SK-N-SH treated with all-trans-retinoic acid at 6 μM for 48 hours (cell line): ENCODE data around the gene FGFR4.
"Not testable (repeated sequence)": the region's sequence is repeated elsewhere in the genome, so short reads cannot be mapped to it uniquely, and the experiment has no call there.

ENCODE experiments used
- ATAC-seq: fragments of 200-7000 bp; cut with Tn5 transposase; 3 replicates; pipeline ENCODE4 v1.9.1; 2020; ENCODE audit warnings: mild to moderate bottlenecking, moderate library complexity
- ARNTL ChIP-seq: fragments of 450-650 bp; formaldehyde crosslinking; IDR thresholded peaks from 2 replicates; pipeline ENCODE4 v1.5.0; 2020; ENCODE audit warnings: low read depth, mild to moderate bottlenecking, moderate library complexity, borderline replicate concordance
- BACH2 ChIP-seq: fragments of 250-450 bp; sonication (Bioruptor Pico); IDR thresholded peaks from 2 replicates; pipeline ENCODE4 v1.9.0; 2021; ENCODE audit warnings: mild to moderate bottlenecking, borderline replicate concordance
- CSDC2 ChIP-seq: fragments of 250-450 bp; sonication (Bioruptor Pico); IDR thresholded peaks from 2 replicates; pipeline ENCODE4 v1.5.0; 2020; ENCODE audit warnings: mild to moderate bottlenecking, moderate library complexity
- ESRRG ChIP-seq: fragments of 250-450 bp; sonication (Bioruptor Pico); IDR thresholded peaks from 2 replicates; pipeline ENCODE4 v1.6.1; 2021; ENCODE audit warnings: mild to moderate bottlenecking
- GLIS3 ChIP-seq: fragments of 250-450 bp; sonication (Bioruptor Pico); IDR thresholded peaks from 2 replicates; pipeline ENCODE4 v1.5.0; 2020; ENCODE audit warnings: mild to moderate bottlenecking, moderate library complexity
- ISL1 ChIP-seq: fragments of 250-450 bp; sonication (Bioruptor Pico); IDR thresholded peaks from 2 replicates; pipeline ENCODE4 v2.1.2; 2022; ENCODE audit warnings: mild to moderate bottlenecking, moderate library complexity
- OSR1 ChIP-seq: fragments of 250-450 bp; sonication (Bioruptor Pico); IDR thresholded peaks from 2 replicates; pipeline ENCODE4 v1.8.0; 2022; ENCODE audit warnings: moderate library complexity, mild to moderate bottlenecking, inconsistent platforms
- PPARA ChIP-seq: fragments of 250-450 bp; sonication (Bioruptor Pico); IDR thresholded peaks from 2 replicates; pipeline ENCODE4 v1.5.0; 2020; ENCODE audit warnings: mild to moderate bottlenecking, borderline replicate concordance
- RARB ChIP-seq: fragments of 250-450 bp; sonication (Bioruptor Pico); IDR thresholded peaks from 2 replicates; pipeline ENCODE4 v1.8.0; 2021; ENCODE audit warnings: mild to moderate bottlenecking, moderate library complexity
- SNAI2 ChIP-seq: fragments of 250-450 bp; sonication (Bioruptor Pico); IDR thresholded peaks from 2 replicates; pipeline ENCODE4 v1.5.0; 2020; ENCODE audit warnings: mild to moderate bottlenecking, moderate library complexity
- TCF4 ChIP-seq: fragments of 250-450 bp; sonication (Bioruptor Pico); IDR thresholded peaks from 2 replicates; pipeline ENCODE4 v1.8.0; 2021; ENCODE audit warnings: mild to moderate bottlenecking, moderate library complexity, borderline replicate concordance
- ZC3H10 ChIP-seq: fragments of 250-450 bp; sonication (Bioruptor Pico); IDR thresholded peaks from 2 replicates; pipeline ENCODE4 v1.5.1; 2021; ENCODE audit warnings: mild to moderate bottlenecking, moderate library complexity
- ZFP3 ChIP-seq: fragments of 250-450 bp; sonication (Bioruptor Pico); IDR thresholded peaks from 2 replicates; pipeline ENCODE4 v1.5.0; 2020; ENCODE audit warnings: mild to moderate bottlenecking, moderate library complexity
- ZNF70 ChIP-seq: fragments of 450-650 bp; formaldehyde crosslinking; IDR thresholded peaks from 2 replicates; pipeline ENCODE4 v1.5.0; 2020; ENCODE audit warnings: mild to moderate bottlenecking, moderate library complexity
- ZNF8 ChIP-seq: fragments of 450-650 bp; formaldehyde crosslinking; IDR thresholded peaks from 2 replicates; pipeline ENCODE4 v1.5.0; 2020; ENCODE audit warnings: mild to moderate bottlenecking, moderate library complexity
- TF ChIP-seq, protein P1 (sequence below): fragments of 250-450 bp; sonication (Bioruptor Pico); IDR thresholded peaks from 2 replicates; pipeline ENCODE4 v1.5.1; 2021; ENCODE audit warnings: mild to moderate bottlenecking, moderate library complexity
- TF ChIP-seq, protein P2 (sequence below): fragments of 250-450 bp; sonication (Bioruptor Pico); IDR thresholded peaks from 2 replicates; pipeline ENCODE4 v1.8.0; 2021; ENCODE audit warnings: low read depth, mild to moderate bottlenecking, moderate library complexity, borderline replicate concordance
- TF ChIP-seq, protein P3 (sequence below): fragments of 250-450 bp; sonication (Bioruptor Pico); IDR thresholded peaks from 2 replicates; pipeline ENCODE4 v1.5.0; 2020; ENCODE audit warnings: mild to moderate bottlenecking, moderate library complexity
- TF ChIP-seq, protein P4 (sequence below): fragments of 250-450 bp; sonication (Bioruptor Pico); IDR thresholded peaks from 2 replicates; pipeline ENCODE4 v1.8.0; 2020; ENCODE audit warnings: mild to moderate bottlenecking, moderate library complexity, borderline replicate concordance
- TF ChIP-seq, protein P5 (sequence below): fragments of 250-450 bp; sonication (Bioruptor Pico); IDR thresholded peaks from 2 replicates; pipeline ENCODE4 v1.5.1; 2020; ENCODE audit warnings: low read depth, mild to moderate bottlenecking, moderate library complexity

Gene FGFR4

DNA sequence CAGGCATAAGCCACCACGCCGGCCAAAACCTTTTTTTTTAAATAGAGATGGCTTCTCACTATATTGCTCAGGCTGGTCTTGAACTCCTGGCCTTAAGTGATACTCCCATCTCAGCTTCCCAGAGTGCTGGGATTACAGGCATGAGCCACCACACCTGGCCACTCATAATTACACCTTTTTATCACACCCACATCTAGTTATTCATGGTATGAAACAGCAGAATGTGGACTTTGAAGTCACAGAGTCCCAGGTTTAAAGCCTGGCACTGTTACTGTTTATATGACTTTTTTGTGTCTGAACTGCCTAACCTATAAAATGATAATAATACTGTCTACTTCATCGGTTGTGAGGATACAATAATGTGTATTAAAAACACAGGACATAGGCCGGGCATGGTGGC lies 41.1 kb upstream of the FGFR4 start:
- no peak for ATAC-seq
- TF ChIP-seq ZFP3 (CRISPR knock-in tag) = no peak
- TF ChIP-seq, protein P1, sequence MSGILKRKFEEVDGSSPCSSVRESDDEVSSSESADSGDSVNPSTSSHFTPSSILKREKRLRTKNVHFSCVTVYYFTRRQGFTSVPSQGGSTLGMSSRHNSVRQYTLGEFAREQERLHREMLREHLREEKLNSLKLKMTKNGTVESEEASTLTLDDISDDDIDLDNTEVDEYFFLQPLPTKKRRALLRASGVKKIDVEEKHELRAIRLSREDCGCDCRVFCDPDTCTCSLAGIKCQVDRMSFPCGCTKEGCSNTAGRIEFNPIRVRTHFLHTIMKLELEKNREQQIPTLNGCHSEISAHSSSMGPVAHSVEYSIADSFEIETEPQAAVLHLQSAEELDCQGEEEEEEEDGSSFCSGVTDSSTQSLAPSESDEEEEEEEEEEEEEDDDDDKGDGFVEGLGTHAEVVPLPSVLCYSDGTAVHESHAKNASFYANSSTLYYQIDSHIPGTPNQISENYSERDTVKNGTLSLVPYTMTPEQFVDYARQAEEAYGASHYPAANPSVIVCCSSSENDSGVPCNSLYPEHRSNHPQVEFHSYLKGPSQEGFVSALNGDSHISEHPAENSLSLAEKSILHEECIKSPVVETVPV (CRISPR knock-in tag) = no peak
- TF ChIP-seq GLIS3 (CRISPR knock-in tag) = no peak
- TF ChIP-seq ZC3H10 = no peak
- no peak for TF ChIP-seq ISL1 (CRISPR knock-in tag)
- no peak for TF ChIP-seq PPARA (CRISPR knock-in tag)
- TF ChIP-seq ZNF8 = no peak
- TF ChIP-seq, protein P2, sequence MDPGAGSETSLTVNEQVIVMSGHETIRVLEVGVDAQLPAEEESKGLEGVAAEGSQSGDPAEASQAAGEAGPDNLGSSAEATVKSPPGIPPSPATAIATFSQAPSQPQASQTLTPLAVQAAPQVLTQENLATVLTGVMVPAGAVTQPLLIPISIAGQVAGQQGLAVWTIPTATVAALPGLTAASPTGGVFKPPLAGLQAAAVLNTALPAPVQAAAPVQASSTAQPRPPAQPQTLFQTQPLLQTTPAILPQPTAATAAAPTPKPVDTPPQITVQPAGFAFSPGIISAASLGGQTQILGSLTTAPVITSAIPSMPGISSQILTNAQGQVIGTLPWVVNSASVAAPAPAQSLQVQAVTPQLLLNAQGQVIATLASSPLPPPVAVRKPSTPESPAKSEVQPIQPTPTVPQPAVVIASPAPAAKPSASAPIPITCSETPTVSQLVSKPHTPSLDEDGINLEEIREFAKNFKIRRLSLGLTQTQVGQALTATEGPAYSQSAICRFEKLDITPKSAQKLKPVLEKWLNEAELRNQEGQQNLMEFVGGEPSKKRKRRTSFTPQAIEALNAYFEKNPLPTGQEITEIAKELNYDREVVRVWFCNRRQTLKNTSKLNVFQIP = no peak
- no peak for TF ChIP-seq SNAI2 (CRISPR knock-in tag)
- TF ChIP-seq OSR1 (CRISPR knock-in tag) = no peak
- no peak for TF ChIP-seq RARB (CRISPR knock-in tag)
- TF ChIP-seq, protein P3, sequence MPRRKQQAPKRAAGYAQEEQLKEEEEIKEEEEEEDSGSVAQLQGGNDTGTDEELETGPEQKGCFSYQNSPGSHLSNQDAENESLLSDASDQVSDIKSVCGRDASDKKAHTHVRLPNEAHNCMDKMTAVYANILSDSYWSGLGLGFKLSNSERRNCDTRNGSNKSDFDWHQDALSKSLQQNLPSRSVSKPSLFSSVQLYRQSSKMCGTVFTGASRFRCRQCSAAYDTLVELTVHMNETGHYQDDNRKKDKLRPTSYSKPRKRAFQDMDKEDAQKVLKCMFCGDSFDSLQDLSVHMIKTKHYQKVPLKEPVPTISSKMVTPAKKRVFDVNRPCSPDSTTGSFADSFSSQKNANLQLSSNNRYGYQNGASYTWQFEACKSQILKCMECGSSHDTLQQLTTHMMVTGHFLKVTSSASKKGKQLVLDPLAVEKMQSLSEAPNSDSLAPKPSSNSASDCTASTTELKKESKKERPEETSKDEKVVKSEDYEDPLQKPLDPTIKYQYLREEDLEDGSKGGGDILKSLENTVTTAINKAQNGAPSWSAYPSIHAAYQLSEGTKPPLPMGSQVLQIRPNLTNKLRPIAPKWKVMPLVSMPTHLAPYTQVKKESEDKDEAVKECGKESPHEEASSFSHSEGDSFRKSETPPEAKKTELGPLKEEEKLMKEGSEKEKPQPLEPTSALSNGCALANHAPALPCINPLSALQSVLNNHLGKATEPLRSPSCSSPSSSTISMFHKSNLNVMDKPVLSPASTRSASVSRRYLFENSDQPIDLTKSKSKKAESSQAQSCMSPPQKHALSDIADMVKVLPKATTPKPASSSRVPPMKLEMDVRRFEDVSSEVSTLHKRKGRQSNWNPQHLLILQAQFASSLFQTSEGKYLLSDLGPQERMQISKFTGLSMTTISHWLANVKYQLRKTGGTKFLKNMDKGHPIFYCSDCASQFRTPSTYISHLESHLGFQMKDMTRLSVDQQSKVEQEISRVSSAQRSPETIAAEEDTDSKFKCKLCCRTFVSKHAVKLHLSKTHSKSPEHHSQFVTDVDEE = no peak
- no peak for TF ChIP-seq ESRRG (CRISPR knock-in tag)
- no peak for TF ChIP-seq TCF4 (CRISPR knock-in tag)
- TF ChIP-seq, protein P4, sequence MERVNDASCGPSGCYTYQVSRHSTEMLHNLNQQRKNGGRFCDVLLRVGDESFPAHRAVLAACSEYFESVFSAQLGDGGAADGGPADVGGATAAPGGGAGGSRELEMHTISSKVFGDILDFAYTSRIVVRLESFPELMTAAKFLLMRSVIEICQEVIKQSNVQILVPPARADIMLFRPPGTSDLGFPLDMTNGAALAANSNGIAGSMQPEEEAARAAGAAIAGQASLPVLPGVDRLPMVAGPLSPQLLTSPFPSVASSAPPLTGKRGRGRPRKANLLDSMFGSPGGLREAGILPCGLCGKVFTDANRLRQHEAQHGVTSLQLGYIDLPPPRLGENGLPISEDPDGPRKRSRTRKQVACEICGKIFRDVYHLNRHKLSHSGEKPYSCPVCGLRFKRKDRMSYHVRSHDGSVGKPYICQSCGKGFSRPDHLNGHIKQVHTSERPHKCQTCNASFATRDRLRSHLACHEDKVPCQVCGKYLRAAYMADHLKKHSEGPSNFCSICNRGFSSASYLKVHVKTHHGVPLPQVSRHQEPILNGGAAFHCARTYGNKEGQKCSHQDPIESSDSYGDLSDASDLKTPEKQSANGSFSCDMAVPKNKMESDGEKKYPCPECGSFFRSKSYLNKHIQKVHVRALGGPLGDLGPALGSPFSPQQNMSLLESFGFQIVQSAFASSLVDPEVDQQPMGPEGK = no peak
- TF ChIP-seq ZNF70 (CRISPR knock-in tag) = no peak
- no peak for TF ChIP-seq BACH2 (CRISPR knock-in tag)
- no peak for TF ChIP-seq CSDC2 (CRISPR knock-in tag)
- no peak for TF ChIP-seq ARNTL (CRISPR knock-in tag)

DNA sequence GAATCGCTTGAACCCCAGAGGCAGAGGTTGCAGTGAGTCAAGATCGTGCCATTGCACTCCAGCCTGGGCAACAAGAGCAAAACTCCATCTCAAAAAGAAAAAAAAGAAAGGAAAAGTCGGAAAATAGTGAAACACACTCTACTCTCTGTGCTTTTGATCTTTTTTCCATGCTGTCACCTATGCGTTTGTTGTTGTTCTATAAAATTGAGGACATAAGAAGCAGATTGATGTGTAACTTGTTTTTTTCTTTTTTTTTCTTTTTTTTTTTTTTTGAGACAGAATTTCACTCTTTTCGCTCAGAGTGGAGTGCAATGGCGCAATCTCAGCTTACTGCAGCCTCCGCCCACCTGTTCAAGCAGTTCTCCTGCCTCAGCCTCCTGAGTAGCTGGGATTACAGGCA lies 38.2 kb upstream of the FGFR4 start:
- not testable (repeated sequence) for ATAC-seq

DNA sequence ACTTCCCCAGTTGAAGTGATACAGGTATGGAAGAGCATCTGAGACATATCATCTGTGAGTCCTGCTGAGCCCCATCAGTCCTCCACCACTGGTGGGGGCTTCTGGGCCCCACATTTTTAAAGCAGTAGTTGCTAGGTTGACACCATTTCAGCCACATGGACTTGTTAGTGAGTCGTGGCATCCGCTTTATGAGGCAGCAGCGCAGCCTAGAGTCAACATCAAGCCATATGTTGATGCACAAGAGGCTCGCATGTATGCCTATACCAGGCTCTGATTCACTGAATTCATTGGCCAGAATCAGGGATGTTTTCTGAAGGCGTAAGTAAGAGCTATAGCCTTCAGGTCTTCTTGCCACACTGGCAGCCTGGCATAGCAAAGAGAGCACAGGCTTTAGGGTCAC lies 37.4 kb upstream of the FGFR4 start:
- no peak for ATAC-seq
- TF ChIP-seq, protein P4 = no peak
- TF ChIP-seq SNAI2 (CRISPR knock-in tag) = no peak
- TF ChIP-seq TCF4 (CRISPR knock-in tag) = no peak
- TF ChIP-seq OSR1 (CRISPR knock-in tag) = no peak
- no peak for TF ChIP-seq CSDC2 (CRISPR knock-in tag)
- TF ChIP-seq, protein P5, sequence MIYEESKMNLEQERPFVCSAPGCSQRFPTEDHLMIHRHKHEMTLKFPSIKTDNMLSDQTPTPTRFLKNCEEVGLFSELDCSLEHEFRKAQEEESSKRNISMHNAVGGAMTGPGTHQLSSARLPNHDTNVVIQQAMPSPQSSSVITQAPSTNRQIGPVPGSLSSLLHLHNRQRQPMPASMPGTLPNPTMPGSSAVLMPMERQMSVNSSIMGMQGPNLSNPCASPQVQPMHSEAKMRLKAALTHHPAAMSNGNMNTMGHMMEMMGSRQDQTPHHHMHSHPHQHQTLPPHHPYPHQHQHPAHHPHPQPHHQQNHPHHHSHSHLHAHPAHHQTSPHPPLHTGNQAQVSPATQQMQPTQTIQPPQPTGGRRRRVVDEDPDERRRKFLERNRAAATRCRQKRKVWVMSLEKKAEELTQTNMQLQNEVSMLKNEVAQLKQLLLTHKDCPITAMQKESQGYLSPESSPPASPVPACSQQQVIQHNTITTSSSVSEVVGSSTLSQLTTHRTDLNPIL (CRISPR knock-in tag) = no peak
- no peak for TF ChIP-seq ZNF8
- no peak for TF ChIP-seq PPARA (CRISPR knock-in tag)
